Stimulated activated CD8-positive, alpha-beta memory T cell treated with anti-CD3 and anti-CD28 coated beads, Interleukin-15, amount 100 ng/mL, for 24 hours (primary cell): ENCODE results near the gene BCLAF3.

Experiments
- DNase-seq: peaks from one replicate; pipeline ENCODE4 v3.0.0-alpha.2; 2020; ENCODE audit warnings: low read depth

Gene BCLAF3

DNA sequence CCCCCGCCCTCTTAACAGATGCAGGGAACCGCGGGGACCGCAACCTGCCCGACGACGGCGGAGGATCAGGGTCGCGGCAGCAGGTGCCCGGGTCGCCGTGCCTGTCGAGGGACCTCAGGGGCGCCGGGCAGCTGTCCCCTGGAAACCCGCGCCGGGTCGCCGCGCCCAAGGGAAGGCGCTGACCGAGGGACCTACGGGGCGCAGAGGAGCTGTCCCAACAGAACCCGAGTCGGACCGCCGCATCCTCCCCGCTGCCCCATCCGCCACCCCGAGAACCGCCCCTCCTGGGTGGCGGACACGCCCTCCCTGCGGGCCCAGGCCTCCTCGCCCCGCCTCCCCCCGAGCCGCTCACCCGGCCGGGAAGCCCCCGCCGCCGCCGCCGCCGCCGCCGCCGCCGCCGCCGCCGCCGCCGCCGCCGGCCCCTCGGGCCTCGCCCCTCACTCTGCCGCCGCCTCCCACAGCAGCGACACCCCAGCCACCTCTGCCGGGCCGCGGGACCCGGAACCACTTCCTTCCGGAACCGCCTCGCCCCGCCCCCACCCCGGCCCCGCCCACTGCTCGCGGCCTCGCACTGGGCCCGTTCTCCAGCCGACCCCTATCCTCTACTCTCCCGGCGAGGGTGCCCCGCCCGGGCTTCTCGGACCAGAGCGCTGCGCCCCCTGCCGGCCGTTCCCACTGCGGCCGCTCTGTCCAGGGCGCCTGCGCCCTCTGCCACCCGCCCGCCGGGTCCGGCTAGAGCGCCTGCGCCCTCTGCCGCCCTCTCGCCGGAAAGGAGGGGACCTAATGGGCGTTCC lies at the start of gene BCLAF3:
Gene BCLAF3, minus strand, starts transcription at position 506 of the 794 bp plus-strand sequence. CDS start 20,797 bp downstream, outside the sequence.
- DNase-seq: peak; percentile 80

DNA sequence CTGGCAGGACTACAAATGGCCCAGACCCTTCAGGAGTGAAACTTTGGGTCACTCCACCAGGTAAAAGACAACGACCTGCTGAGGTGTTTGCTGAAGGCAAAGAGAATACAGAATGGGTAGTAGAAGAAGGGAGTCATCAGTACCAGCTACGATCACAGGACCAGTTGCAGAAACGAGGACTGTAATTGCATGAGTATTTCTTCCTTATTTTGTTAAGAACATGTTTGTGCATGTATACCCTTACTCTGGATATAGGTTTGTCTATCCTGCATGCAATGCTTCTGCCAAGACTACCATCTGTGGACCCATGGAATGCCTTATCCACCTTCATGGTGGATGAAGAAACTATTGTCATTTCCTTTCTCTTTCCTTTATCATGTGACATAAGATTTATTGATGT lies 48.1 kb upstream of the BCLAF3 start:
- no peak for DNase-seq

DNA sequence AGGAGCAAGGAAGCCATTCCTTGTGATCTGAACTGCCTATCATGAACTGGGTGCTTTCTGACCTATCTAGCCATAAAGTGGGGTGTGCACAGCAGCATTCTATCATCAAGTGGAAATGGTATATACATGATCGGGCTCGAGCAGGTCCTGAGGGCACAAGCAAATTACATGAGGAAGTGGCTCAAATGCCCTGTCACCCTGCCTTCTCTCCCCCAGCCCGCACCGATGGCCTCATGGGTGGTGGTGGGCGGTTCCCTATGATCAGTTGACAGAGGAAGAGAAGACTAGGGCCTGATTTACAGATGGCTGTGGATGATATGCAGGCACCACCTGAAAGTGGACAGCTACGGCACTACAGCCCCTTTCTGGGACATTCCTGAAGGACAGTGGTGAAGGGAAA lies 46.3 kb upstream of the BCLAF3 start:
- no peak for DNase-seq

DNA sequence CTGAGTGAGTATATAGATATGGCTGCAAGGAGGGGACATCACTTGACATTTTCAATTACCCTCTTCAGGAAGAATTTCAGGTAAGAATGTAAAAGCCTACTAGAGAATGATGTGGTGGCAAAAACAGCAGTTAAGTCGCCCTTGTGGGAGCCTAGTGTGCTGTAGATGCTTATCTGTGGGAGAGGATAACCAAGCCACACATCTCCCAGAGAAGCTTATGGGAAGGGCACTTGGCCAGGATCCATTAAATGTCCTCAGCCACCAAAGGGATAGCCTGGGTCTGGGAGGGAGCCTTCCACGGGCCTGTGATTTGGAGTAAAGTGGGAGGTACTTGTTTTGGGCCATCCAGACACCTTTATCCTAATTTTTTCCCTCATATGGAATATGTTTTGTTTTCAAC lies 41.3 kb upstream of the BCLAF3 start:
- DNase-seq: no peak

DNA sequence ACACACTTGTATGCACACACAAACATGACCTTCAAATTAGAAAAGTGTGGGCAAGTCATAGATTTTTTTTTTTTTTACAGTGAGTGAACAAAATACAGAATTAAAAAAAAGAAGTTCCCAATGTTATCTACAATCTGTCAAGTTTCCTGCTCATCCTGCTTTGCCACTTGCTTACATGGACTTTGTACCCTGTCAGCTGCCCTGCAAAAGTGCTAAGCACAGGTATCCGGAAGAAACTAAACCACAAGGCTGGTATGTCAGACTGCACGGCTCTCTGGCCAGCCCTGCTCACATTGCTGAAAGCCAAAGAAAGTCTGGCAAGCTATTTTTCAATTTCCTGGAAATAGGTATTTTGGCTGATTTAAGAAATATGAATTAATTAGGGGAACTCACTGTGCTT lies 38.9 kb upstream of the BCLAF3 start:
- DNase-seq: no peak

DNA sequence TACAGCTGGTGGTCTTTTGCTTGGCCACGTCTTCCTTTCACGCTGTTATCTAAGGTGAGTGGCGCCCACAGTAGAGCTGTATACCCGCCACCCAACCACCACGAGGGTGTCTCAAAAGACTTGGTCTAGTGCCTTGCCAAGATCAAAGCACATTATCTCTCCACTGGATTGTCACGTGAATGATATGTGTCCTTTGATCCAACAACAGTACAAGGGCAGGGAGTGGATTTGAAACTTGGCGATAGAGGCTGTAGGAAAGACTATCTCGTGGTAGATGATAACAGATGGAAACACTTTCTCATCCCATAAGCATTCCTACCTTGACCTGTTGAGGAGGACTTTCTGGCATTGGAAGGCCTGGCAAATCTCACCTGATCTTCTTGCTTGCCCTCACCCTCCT lies 37.7 kb upstream of the BCLAF3 start:
- DNase-seq: no peak

DNA sequence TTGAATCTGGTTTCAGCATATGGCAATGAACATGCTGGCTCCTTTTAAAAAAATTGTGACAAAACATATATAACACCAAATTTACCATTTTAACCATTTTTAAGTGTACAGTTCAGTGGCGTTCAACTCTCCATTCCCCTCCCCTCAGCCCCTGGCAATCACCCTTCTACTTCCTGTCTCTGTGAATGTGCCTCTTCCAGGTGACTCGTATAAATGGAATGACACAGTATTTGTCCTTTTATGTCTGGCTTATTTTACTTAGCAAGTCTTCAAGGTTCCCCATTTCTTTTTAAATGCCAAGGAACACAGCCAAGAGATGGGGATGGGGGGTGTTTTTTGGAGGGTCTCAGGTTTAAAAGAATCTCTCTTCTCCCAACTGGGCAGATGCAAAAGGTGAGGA lies 35.4 kb upstream of the BCLAF3 start:
- DNase-seq: no peak

DNA sequence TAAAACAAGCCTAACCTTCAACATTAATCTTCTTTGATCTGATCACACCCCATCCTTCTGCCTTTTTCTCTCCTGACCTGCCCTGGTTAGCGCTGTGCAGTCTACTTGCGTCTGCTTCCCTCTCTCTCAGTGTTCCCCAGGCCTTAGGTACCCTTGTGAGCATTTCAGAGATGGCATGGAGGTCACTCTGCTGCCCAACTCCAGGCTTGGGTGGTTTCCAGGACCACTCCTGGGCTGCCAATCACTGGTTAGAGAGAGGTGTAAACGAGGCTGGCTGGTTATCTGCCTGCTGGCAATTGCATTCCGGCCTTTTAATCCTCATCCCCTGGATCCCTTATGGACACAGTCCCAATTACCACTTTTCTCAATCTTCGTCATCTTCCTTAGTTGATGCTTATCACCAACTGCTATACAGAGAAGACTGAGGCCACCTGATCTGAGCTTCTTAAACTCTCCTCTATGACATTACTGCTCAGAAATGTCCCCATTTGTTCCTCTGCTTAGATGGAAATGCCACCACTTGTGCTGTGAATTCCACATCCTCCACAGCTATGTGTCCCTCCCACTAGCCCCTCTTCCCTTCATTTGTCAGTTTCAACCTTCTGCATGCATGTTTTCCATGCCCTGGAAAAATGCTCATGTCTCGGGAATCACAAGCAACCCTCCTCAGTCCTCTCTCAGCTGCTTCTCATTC lies 29.0 kb upstream of the BCLAF3 start:
- DNase-seq: no peak

DNA sequence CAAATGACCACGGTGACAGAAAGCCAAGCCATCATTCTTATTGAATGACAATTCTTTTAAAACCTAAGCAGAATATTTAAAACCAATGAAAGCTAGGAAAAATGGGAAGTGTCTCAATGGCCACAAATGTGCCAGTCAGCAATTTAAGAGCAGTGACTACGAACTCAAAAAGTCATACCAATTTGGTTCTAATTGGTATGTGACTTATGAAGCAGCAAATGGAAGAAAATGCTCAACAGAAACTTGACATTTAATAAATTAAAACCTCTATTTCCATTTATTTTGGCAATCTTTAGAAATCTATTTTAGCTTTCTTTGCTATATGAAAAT lies 25.7 kb upstream of the BCLAF3 start:
- DNase-seq: no peak

DNA sequence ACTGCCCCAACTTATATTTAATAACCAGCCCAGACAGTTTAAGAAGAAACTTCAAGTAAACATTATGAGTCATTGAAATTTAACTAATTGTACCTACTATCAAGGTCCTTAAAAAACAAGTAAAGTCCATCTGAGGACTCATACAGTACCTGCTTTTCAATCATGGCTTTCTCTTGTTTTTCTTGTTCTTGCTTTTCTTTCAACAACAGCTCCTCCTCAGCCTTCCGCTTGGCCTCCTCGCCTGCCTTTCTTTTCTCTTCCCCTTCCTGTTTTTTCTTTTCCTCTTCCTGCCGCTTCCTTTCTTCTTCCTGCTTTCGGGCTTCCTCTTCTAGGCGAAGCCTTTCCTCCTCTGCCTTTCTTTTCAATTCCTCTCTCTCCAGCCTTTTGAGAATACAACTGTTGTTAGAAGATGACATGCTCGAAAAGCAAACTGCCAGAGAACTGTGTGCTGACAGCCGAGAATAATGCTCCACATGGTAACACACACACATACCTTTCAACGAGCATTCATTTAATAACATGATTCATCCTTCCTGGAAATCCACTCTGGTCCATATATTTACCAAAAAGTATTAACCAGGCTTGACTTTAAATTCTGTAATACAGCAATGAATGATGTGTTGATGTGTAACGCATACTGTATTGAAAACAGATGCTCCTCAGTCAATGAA lies 25.2 kb upstream of the BCLAF3 start:
- DNase-seq: no peak

DNA sequence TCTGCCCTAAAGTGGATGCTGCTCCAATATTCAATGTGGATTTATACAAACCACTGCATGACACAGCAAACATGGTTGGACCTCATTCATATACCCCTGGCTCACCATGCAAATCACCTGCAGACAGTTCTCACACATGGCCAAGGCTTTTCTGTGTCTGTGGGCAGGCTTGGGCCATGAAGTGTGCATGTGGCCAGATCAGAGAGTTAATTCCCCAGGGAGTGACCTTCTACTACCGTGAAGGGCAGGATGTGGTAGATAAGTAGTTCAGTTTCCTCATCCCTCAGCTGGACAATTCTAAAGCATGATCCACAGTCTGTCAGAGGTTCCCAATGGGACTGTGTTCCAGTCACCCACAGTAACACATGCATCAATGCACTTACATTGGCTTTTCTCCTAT lies 24.6 kb upstream of the BCLAF3 start:
- DNase-seq: no peak

DNA sequence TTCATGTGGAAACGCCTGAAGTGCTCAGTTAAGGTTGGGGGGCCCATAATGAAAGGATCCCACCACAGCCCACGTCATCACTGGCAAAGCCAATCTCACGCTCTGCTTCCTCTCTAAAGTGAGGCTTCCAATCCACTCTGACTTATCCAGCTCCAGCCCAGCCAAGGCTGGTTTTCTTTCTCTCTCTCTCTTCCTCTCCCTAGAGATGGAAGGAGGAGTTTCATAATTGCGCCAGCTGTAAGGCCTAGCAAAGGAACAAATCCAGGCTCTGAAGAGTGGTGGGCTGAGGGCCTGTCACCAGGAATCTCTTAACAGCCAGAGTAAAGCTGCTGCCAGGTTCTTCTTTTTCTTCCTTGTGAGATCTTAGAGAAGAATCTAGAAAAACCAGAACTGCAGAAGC lies 20.7 kb upstream of the BCLAF3 start:
- no peak for DNase-seq

DNA sequence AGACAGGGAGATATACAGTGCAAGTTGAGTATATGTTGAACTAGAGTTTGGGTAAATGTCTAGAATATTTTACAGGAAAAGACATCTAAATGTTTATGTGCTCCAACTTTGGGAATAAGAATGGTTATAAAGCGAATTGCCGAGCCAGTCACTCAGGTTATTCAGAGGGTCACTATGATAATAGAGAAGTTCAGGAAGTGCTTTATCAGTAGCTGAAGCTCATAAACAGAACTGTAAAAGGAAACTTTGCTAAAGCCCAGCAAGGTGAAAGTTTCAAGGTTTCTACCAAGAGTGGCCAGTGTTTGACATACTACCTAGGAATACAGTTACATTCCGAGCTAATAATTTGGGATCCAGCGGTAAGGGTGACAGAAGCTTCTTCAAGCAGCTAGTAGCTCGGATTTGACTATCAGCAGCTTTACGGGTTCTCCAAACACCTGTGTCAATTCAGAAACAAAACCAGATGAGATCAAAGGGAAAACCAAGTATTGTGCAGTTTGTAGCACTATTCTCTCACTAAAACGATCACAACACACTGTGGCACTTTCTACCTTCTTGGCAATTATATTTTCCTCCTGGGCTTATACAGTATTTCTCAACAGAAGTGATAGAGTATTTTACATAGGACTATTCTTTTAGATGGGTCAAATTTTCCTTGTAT lies 17.2 kb upstream of the BCLAF3 start:
- no peak for DNase-seq

DNA sequence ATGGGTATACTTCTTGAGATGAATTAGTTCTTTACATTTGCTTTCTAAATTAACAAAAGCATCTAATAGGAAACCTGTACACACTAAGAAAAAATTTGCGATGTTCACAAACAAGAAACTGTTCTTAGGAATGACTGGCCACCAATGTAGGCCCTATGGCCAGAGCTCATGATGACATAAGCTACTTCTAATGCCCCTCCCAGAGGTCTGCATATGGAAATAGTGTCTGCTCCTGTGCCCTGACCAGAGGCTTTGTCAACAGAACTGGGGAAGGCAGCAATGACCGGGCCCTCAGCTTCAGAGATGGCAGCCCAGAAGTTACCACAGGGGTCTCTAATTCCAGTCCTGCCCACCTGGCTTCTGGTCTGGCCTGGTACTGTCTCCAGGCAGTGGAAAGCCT lies 15.0 kb upstream of the BCLAF3 start:
- no peak for DNase-seq

DNA sequence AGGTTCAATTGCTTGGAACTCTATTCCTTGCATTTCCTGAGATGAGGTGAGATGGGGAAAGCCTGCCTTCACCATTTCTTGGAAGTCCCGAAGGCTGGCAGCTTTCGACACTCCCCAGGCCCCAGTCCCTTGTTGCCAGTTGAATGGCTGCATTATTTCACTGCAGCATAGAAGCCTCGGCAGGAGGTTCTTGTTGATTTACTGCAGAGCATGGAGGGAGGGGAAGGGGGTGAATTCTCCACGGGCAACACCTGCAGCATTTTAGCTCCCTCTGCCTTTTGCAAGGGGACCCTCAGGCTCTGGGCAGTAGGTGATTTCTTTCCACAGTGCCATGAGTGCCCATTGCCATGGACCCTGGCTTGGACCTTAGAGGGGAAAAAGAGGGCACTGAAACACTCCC lies 10.7 kb upstream of the BCLAF3 start:
- DNase-seq: no peak

DNA sequence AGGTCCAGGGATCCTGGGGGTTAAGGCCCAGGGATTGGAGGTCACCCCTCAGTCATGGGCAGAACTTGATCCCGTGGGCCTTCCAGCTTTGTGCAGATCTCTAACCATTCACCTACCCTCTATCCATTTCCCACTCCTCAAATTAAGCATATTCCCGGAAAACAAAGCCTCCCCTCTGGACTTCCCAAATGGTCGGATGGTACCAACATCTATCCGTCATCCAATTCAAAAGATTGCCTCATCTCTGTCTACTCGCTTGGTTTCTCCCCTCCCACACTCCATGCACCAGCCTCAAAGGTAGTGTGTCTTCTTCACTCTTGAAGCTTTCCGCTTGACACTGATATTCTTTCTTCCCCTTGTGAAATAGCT lies 473 bp upstream of the BCLAF3 start:
- DNase-seq: no peak

DNA sequence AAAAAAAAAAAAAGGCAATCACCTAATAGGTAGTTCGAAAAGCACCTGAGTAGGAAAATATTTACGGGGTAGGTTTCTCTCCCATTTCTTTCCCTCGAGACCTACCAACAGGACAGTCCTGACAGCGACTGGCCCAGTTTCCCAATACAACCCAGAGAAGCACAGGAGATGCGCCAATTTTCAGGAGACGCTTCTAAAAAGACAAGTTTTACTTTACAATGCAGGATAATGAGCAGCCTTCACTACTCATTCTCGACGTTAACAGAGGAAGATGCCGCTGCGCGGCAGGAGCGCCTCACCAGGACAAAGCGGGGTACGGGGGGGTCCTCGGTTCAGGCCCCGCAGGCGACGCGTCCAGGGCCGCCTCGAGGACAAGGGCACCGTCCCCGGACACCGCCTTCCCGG lies 708 bp downstream of the BCLAF3 start:
- no peak for DNase-seq

DNA sequence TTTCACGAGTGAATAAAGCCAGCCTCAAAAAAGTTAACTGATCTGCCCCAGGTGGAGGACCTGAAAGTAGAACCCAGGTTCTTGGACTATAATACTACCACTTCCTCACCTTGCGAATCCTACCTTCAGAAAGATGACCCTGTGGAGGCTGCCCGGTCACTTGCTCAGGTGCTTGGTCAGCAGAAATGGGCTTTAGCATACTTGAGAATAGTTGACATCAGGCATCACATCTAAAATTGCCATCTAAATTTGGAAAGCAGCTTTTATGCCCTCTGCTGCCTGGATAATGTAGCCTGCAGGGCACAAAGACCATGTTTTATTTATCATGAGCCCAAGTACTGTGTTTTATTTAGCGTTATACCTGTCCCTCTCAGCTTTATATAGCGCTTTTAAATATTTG lies 3.0 kb downstream of the BCLAF3 start:
- DNase-seq: no peak

DNA sequence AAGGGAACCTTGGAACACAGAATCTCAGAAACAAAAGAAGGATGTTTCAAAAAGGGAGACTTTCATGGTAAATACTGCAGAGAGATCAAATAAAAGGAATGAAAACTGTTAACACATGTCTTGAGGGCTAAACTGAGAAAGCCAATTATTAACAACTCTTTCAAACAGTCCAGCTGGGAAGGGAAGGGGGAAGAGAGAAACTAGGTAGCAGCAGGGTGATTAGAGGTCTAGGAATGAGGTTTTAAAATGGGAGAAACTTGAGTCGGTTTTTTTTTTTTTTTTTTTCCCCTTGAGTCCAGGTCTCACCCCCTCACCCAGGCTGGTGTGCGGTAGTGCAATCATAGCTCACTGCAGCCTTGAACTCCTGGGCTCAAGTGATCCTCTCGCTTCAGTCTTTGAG lies 4.3 kb downstream of the BCLAF3 start:
- DNase-seq: no peak

DNA sequence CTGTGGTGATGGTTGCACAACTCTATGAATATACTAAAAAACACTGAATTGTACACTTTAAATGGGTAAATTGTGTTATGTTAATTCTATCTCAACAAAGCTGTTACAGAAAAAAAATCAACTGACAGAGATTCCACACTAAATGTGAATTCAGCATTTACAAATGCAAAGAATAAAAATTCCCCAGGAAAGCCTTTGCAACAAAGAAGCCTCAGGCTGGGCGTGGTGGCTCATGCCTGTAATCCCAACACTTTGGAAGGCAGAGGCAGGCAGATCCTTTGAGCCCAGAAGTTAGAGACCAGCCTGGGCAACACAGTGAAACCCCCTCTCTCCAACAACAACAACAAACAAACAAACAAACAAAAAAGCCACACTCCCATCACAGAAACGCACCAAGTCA lies 8.9 kb downstream of the BCLAF3 start:
- DNase-seq: no peak

DNA sequence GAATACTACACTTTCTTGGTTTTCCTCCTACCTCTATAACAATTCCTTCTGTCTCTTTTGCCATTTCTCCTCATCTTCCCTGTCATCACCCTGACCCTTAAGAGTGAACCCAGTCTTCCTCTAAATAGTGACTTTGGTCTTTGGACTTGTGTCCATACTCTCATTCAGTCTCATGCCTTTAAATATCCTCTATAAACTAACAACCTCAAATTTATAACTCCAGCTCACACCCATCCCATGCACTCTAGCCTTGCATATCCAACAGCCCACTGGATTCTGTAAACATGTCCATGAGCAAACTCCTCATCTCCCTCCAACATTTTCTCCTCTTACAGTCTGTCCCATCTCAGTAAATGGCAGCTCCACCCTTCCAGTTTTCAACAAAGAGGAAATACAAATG lies 15.0 kb downstream of the BCLAF3 start:
- no peak for DNase-seq

DNA sequence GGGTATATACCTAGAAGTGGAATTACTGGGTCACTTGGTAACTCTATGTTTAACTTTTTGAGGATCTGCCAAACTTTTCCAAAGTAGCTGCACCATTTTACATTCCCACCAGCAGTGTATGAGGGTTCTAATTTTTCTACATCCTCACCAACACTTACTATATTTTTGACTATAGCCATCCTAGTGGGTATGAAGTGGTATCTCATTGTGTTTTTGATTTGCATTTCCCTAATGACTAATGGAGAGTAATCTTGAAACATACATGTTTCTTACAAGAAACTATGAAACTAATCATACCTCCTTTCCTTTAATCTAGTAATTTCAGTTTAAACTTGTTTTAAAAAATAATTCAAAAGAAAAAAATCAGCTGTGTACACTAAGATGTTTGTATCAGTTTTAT lies 17.9 kb downstream of the BCLAF3 start:
- DNase-seq: no peak

DNA sequence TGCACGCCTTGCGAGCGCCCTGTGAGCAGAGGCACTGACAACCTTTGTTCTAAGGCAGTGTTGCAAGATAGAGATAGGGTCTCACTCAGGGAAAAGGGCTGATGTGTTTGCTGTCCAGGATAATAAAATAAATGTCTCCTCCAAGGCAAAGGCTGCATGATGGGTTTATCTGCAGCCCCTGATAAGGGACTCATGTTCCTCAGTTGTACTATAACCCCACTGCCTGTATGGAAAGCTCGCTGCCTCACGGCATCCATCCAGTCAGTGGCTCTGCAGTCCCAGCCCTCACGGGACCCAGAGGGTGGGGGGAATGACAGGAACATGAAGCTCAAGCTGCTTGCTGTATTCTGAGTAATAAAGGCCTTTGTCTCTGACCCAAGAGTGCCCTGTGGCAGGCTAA lies 22.6 kb downstream of the BCLAF3 start:
- no peak for DNase-seq
